ENCODE data around the gene DNAJC28. TPM values are rescaled to one million over a fixed set of nuclear protein-coding genes. Genes with fewer than 3 reads are reported as not detected.

The DNAJC28 gene
- total RNA-seq, 1 experiment from 2014 or later, result 3.5 TPM

GRCh38 chr21:33441489-33442477, 49.7 kb downstream of the DNAJC28 start:
- ATAC-seq, result no peak
- Mint-ChIP-seq H3K27ac (peak overlapping the region; percentile 27; the same call in 1 of the 2 replicates), H3K4me1 (no peaks in the 10 kb centered on the region), H3K36me3 (peaks cover 8% of the 10 kb centered on the region), H3K27me3 (ENCODE audit: low read depth) (no peaks in the 10 kb centered on the region), H3K9me3 (no peaks in the 10 kb centered on the region), H3K4me3 (no peak overlapping the region)
- no peak for DNase-seq (ENCODE audit: low spot score)
- ChIA-PET CTCF (interaction anchor here (1.2 to 3.3 kb wide), 4 partner anchors 80 to 242 kb away, joined by 3 to 12 read pairs (median 4); partner anchors contain the start of gene IL10RB), POLR2A (interaction anchor here (0.6 to 1.0 kb wide), 2 partner anchors 14 to 318 kb away, joined by 3 to 6 read pairs; no protein-coding TSS in a partner anchor)
- TF ChIP-seq SP1 (CRISPR knock-in tag; conservative IDR thresholded peaks at IDR 0.05) (no peak), USF2 (CRISPR knock-in tag; IDR thresholded peaks at IDR 0.05) (no peak), IRF2 (CRISPR knock-in tag; IDR thresholded peaks at IDR 0.05; ENCODE audit: borderline replicate concordance, low read depth) (no peak), NR2C2 (CRISPR knock-in tag; IDR thresholded peaks at IDR 0.05) (no peak), ZNF281 (CRISPR knock-in tag; IDR thresholded peaks at IDR 0.05) (no peak), NFATC4 (CRISPR knock-in tag; IDR thresholded peaks at IDR 0.05) (no peak), ATF1 (CRISPR knock-in tag; IDR thresholded peaks at IDR 0.05) (no peak), ERG (CRISPR knock-in tag; IDR thresholded peaks at IDR 0.05) (no peak), SMAD4 (CRISPR knock-in tag; IDR thresholded peaks at IDR 0.05) (no peak), ZMAT4 (CRISPR knock-in tag; IDR thresholded peaks at IDR 0.05) (no peak), ZNF396 (CRISPR knock-in tag; IDR thresholded peaks at IDR 0.05; ENCODE audit: borderline replicate concordance) (no peak), ESRRA (CRISPR knock-in tag; IDR thresholded peaks at IDR 0.05; ENCODE audit: borderline replicate concordance) (no peak), OVOL2 (CRISPR knock-in tag; IDR thresholded peaks at IDR 0.05; ENCODE audit: borderline replicate concordance) (no peak), JUN (CRISPR knock-in tag; IDR thresholded peaks at IDR 0.05) (no peak)
- TF ChIP-seq, protein P1, sequence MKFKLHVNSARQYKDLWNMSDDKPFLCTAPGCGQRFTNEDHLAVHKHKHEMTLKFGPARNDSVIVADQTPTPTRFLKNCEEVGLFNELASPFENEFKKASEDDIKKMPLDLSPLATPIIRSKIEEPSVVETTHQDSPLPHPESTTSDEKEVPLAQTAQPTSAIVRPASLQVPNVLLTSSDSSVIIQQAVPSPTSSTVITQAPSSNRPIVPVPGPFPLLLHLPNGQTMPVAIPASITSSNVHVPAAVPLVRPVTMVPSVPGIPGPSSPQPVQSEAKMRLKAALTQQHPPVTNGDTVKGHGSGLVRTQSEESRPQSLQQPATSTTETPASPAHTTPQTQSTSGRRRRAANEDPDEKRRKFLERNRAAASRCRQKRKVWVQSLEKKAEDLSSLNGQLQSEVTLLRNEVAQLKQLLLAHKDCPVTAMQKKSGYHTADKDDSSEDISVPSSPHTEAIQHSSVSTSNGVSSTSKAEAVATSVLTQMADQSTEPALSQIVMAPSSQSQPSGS (CRISPR knock-in tag; IDR thresholded peaks at IDR 0.05; ENCODE audit: borderline replicate concordance, low read depth), result no peak
- TF ChIP-seq, protein P2, sequence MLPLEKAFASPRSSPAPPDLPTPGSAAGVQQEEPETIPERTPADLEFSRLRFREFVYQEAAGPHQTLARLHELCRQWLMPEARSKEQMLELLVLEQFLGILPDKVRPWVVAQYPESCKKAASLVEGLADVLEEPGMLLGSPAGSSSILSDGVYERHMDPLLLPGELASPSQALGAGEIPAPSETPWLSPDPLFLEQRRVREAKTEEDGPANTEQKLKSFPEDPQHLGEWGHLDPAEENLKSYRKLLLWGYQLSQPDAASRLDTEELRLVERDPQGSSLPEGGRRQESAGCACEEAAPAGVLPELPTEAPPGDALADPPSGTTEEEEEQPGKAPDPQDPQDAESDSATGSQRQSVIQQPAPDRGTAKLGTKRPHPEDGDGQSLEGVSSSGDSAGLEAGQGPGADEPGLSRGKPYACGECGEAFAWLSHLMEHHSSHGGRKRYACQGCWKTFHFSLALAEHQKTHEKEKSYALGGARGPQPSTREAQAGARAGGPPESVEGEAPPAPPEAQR (CRISPR knock-in tag; IDR thresholded peaks at IDR 0.05), result no peak
- TF ChIP-seq, protein P3, sequence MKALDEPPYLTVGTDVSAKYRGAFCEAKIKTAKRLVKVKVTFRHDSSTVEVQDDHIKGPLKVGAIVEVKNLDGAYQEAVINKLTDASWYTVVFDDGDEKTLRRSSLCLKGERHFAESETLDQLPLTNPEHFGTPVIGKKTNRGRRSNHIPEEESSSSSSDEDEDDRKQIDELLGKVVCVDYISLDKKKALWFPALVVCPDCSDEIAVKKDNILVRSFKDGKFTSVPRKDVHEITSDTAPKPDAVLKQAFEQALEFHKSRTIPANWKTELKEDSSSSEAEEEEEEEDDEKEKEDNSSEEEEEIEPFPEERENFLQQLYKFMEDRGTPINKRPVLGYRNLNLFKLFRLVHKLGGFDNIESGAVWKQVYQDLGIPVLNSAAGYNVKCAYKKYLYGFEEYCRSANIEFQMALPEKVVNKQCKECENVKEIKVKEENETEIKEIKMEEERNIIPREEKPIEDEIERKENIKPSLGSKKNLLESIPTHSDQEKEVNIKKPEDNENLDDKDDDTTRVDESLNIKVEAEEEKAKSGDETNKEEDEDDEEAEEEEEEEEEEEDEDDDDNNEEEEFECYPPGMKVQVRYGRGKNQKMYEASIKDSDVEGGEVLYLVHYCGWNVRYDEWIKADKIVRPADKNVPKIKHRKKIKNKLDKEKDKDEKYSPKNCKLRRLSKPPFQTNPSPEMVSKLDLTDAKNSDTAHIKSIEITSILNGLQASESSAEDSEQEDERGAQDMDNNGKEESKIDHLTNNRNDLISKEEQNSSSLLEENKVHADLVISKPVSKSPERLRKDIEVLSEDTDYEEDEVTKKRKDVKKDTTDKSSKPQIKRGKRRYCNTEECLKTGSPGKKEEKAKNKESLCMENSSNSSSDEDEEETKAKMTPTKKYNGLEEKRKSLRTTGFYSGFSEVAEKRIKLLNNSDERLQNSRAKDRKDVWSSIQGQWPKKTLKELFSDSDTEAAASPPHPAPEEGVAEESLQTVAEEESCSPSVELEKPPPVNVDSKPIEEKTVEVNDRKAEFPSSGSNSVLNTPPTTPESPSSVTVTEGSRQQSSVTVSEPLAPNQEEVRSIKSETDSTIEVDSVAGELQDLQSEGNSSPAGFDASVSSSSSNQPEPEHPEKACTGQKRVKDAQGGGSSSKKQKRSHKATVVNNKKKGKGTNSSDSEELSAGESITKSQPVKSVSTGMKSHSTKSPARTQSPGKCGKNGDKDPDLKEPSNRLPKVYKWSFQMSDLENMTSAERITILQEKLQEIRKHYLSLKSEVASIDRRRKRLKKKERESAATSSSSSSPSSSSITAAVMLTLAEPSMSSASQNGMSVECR (CRISPR knock-in tag; IDR thresholded peaks at IDR 0.05; ENCODE audit: borderline replicate concordance), result no peak
- TF ChIP-seq, protein P4, sequence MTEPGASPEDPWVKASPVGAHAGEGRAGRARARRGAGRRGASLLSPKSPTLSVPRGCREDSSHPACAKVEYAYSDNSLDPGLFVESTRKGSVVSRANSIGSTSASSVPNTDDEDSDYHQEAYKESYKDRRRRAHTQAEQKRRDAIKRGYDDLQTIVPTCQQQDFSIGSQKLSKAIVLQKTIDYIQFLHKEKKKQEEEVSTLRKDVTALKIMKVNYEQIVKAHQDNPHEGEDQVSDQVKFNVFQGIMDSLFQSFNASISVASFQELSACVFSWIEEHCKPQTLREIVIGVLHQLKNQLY (CRISPR knock-in tag; IDR thresholded peaks at IDR 0.05), result no peak
- TF ChIP-seq, protein P5, sequence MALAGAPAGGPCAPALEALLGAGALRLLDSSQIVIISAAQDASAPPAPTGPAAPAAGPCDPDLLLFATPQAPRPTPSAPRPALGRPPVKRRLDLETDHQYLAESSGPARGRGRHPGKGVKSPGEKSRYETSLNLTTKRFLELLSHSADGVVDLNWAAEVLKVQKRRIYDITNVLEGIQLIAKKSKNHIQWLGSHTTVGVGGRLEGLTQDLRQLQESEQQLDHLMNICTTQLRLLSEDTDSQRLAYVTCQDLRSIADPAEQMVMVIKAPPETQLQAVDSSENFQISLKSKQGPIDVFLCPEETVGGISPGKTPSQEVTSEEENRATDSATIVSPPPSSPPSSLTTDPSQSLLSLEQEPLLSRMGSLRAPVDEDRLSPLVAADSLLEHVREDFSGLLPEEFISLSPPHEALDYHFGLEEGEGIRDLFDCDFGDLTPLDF (CRISPR knock-in tag; IDR thresholded peaks at IDR 0.05), result no peak

All from WTC11 (cell line).